Activated effector memory CD4-positive, alpha-beta T cell treated with Interleukin-2 at 50 U/mL for 16 hours (primary cell): Measurements from ENCODE around the gene DSC1.
"Not testable (repeated sequence)": the region's sequence is repeated elsewhere in the genome, so short reads cannot be mapped to it uniquely, and the experiment has no call there.

ENCODE experiments used
- DNase-seq: peaks from one replicate; pipeline ENCODE4 v3.0.0-alpha.2; 2020

Gene DSC1

GRCh38 chr18:31171144-31171839, 8.6 kb upstream of the DSC1 start:
- DNase-seq, result no peak

- DNase-seq, result no peak
Observed at GRCh38 chr18:31170335-31170734, 7.7 kb upstream of the DSC1 start.

- DNase-seq, result no peak
Observed at GRCh38 chr18:31162419-31162793, 250 bp downstream of the DSC1 start.

GRCh38 chr18:31161757-31162418, 768 bp downstream of the DSC1 start:
- no peak for DNase-seq

- DNase-seq, result no peak
Observed at GRCh38 chr18:31156821-31157763, 5.6 kb downstream of the DSC1 start.

GRCh38 chr18:31155498-31155897, 7.2 kb downstream of the DSC1 start:
- DNase-seq, result no peak

- DNase-seq, result no peak
Observed at GRCh38 chr18:31154181-31154580, 8.5 kb downstream of the DSC1 start.

- no peak for DNase-seq
Observed at GRCh38 chr18:31149351-31149750, 13.3 kb downstream of the DSC1 start.

GRCh38 chr18:31148600-31148999, 14.1 kb downstream of the DSC1 start:
- no peak for DNase-seq

GRCh38 chr18:31146809-31147208, 15.8 kb downstream of the DSC1 start:
- DNase-seq, result no peak

GRCh38 chr18:31143025-31143424, 19.6 kb downstream of the DSC1 start:
- no peak for DNase-seq

- DNase-seq, result no peak
Observed at GRCh38 chr18:31138709-31139108, 23.9 kb downstream of the DSC1 start.

- DNase-seq, result no peak
Observed at GRCh38 chr18:31134988-31135529, 27.6 kb downstream of the DSC1 start.

GRCh38 chr18:31129398-31130115, 33.1 kb downstream of the DSC1 start:
- DNase-seq, result no peak

GRCh38 chr18:31125878-31126277, 36.8 kb downstream of the DSC1 start:
- DNase-seq, result no peak

GRCh38 chr18:31123125-31123524, 39.5 kb downstream of the DSC1 start:
- DNase-seq, result not testable (repeated sequence)

- DNase-seq, result no peak
Observed at GRCh38 chr18:31120594-31120993, 42.1 kb downstream of the DSC1 start.

- DNase-seq, result no peak
Observed at GRCh38 chr18:31116853-31117595, 45.6 kb downstream of the DSC1 start.

GRCh38 chr18:31112804-31113203, 49.9 kb downstream of the DSC1 start:
- DNase-seq, result no peak

GRCh38 chr18:31105733-31106132, 56.9 kb downstream of the DSC1 start:
- DNase-seq, result no peak

GRCh38 chr18:31104444-31104843, 58.2 kb downstream of the DSC1 start:
- no peak for DNase-seq

- no peak for DNase-seq
Observed at GRCh38 chr18:31103423-31103822, 59.2 kb downstream of the DSC1 start.
